GM10847 (cell line): ENCODE data around the gene LRRC53.

Experiments used
- POLR2A ChIP-seq: IDR thresholded peaks from 2 replicates; pipeline ENCODE4 v1.6.1; 2011; ENCODE audit not compliant: insufficient read length; ENCODE audit errors: extremely low read depth

LRRC53 gene

GRCh38 chr1:74427681-74428080 is 84.7 kb downstream of the LRRC53 start:
- TF ChIP-seq POLR2A = no peak

- no peak for TF ChIP-seq POLR2A
These were observed 86.0 kb downstream of the LRRC53 start for GRCh38 chr1:74426208-74426937.

GRCh38 chr1:74425676-74426075 is 86.7 kb downstream of the LRRC53 start:
- TF ChIP-seq POLR2A = no peak

- no peak for TF ChIP-seq POLR2A
These were observed 88.9 kb downstream of the LRRC53 start for GRCh38 chr1:74423471-74423870.

GRCh38 chr1:74422421-74423292 is 89.8 kb downstream of the LRRC53 start:
- no peak for TF ChIP-seq POLR2A

GRCh38 chr1:74420467-74420866 is 91.9 kb downstream of the LRRC53 start:
- TF ChIP-seq POLR2A = no peak
